GM20431 (cell line): Measurements from ENCODE around the gene TMEM62.
"Not testable (repeated sequence)": the region's sequence is repeated elsewhere in the genome, so short reads cannot be mapped to it uniquely, and the experiment has no call there.

Source experiments
- in situ Hi-C: fragments of 300-500 bp; cut with MseI, MboI; formaldehyde crosslinking; loops from one replicate; pipeline ENCODE4 v1.15.0; 2020; ENCODE audit warnings: low sequenced_read_pairs; ENCODE audit not compliant: unreplicated experiment

The TMEM62 gene

GRCh38 chr15:43118829-43119228 is 14.6 kb upstream of the TMEM62 start:
- in situ Hi-C loops: no loop called here

GRCh38 chr15:43121863-43122262 is 11.5 kb upstream of the TMEM62 start:
- in situ Hi-C loops: no loop called here

GRCh38 chr15:43125100-43125661 is 8.2 kb upstream of the TMEM62 start:
- in situ Hi-C loops: no loop called here

- in situ Hi-C loops: no loop called here
Measured at GRCh38 chr15:43126356-43126755, 7.0 kb upstream of the TMEM62 start.

GRCh38 chr15:43127752-43128151 is 5.6 kb upstream of the TMEM62 start:
- in situ Hi-C loops: no loop called here

GRCh38 chr15:43128174-43128979 is 5.0 kb upstream of the TMEM62 start:
- in situ Hi-C loops: not testable (repeated sequence)

GRCh38 chr15:43128980-43129335 is 4.4 kb upstream of the TMEM62 start:
- in situ Hi-C loops: no loop called here

GRCh38 chr15:43132830-43133429 is 456 bp upstream of the TMEM62 start:
- in situ Hi-C loops: no loop called here

GRCh38 chr15:43134157-43134635 is 810 bp downstream of the TMEM62 start:
- in situ Hi-C loops: no loop called here

GRCh38 chr15:43135351-43135750 is 2.0 kb downstream of the TMEM62 start:
- in situ Hi-C loops: no loop called here

- in situ Hi-C loops: no loop called here
Measured at GRCh38 chr15:43143203-43143941, 10.0 kb downstream of the TMEM62 start.

GRCh38 chr15:43144512-43144911 is 11.1 kb downstream of the TMEM62 start:
- in situ Hi-C loops: no loop called here

- in situ Hi-C loops: no loop called here
Measured at GRCh38 chr15:43146184-43146583, 12.8 kb downstream of the TMEM62 start.

- in situ Hi-C loops: no loop called here
Measured at GRCh38 chr15:43150191-43150929, 17.0 kb downstream of the TMEM62 start.

GRCh38 chr15:43151688-43152087 is 18.3 kb downstream of the TMEM62 start:
- in situ Hi-C loops: no loop called here

GRCh38 chr15:43153269-43153668 is 19.9 kb downstream of the TMEM62 start:
- in situ Hi-C loops: no loop called here

GRCh38 chr15:43165801-43166325 is 32.5 kb downstream of the TMEM62 start:
- in situ Hi-C loops: no loop called here

GRCh38 chr15:43167261-43167660 is 33.9 kb downstream of the TMEM62 start:
- in situ Hi-C loops: not testable (repeated sequence)

GRCh38 chr15:43168192-43169107 is 35.1 kb downstream of the TMEM62 start:
- in situ Hi-C loops: no loop called here
